ENCODE measurements around the gene TRIM22. TPM values are rescaled to one million over a fixed set of nuclear protein-coding genes. Genes with fewer than 3 reads are reported as not detected.

The TRIM22 gene
- total RNA-seq, 4 donors from 2014 or later = 78.3 to 131 (median 100) TPM

DNA sequence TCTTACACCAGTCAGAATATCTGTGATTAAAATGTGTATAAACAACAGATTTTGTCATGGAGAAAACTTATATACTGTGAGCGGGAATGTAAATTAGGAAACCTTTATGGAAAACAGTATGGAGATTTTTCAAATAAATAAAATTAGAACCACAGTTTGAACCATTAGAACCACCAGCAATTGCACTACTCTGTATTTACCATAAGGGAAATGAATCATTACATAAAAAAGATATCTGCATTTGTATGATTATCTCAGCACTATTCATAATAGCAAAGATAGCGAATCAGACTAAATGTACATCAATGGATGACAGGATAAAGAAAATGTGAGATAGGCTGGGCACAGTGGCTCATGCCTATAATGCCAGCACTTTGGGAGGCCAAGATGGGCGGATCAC is 57.0 kb downstream of the TRIM22 start:
- WGBS, 2 donors = 65 to 75% methylated on average over 3 of the region's 3 CpGs
- no peak for DNase-seq (ENCODE audit: low spot score in 2 of 2)

GRCh38 chr11:5749836-5750235 is 60.2 kb downstream of the TRIM22 start:
- Histone ChIP-seq H3K36me3 (no peaks in the 10 kb centered on the region), H3K4me1 (no peaks in the 10 kb centered on the region), H3K27me3 (no peaks in the 10 kb centered on the region), H3K9me3 (no peaks in the 10 kb centered on the region), H3K4me3 (no peak overlapping the region), H3K27ac (no peak overlapping the region)
- TF ChIP-seq POLR2A (IDR thresholded peaks at IDR 0.05) = no peak
- TF ChIP-seq EP300 (IDR thresholded peaks at IDR 0.05) = no peak
- TF ChIP-seq, protein P1, sequence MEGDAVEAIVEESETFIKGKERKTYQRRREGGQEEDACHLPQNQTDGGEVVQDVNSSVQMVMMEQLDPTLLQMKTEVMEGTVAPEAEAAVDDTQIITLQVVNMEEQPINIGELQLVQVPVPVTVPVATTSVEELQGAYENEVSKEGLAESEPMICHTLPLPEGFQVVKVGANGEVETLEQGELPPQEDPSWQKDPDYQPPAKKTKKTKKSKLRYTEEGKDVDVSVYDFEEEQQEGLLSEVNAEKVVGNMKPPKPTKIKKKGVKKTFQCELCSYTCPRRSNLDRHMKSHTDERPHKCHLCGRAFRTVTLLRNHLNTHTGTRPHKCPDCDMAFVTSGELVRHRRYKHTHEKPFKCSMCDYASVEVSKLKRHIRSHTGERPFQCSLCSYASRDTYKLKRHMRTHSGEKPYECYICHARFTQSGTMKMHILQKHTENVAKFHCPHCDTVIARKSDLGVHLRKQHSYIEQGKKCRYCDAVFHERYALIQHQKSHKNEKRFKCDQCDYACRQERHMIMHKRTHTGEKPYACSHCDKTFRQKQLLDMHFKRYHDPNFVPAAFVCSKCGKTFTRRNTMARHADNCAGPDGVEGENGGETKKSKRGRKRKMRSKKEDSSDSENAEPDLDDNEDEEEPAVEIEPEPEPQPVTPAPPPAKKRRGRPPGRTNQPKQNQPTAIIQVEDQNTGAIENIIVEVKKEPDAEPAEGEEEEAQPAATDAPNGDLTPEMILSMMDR (IDR thresholded peaks at IDR 0.05) = no peak
- 79 to 85% methylated on average over 3 of the region's 3 CpGs for WGBS, 2 donors
- no peak for DNase-seq (ENCODE audit: low spot score in 2 of 2)

More for the DNA sequence above, 57.0 kb downstream of the TRIM22 start:
- Histone ChIP-seq H3K27me3 (no peaks in the 10 kb centered on the region), H3K36me3 (no peaks in the 10 kb centered on the region), H3K27ac (no peak overlapping the region), H3K9me3 (peaks cover 0 to 21% (median 0%) of the 10 kb centered on the region in 4 donors), H3K4me3 (no peak overlapping the region), H3K4me1 (no peaks in the 10 kb centered on the region)
- TF ChIP-seq EP300 (IDR thresholded peaks at IDR 0.05) = no peak
- TF ChIP-seq POLR2A (IDR thresholded peaks at IDR 0.05) = no peak

- TF ChIP-seq, protein P1 (IDR thresholded peaks at IDR 0.05) = no peak
- no peak for TF ChIP-seq EP300 (IDR thresholded peaks at IDR 0.05)
- 94% methylated on average over 1 of the region's 1 CpG for WGBS, 2 donors
- Histone ChIP-seq H3K36me3 (no peaks in the 10 kb centered on the region), H3K27ac (no peak within 1 kb of the TSS), H3K27me3 (no peaks in the 10 kb centered on the region), H3K4me1 (no peaks in the 10 kb centered on the region), H3K9me3 (no peaks in the 10 kb centered on the region), H3K4me3 (no peak within 1 kb of the TSS)
- DNase-seq (ENCODE audit: low spot score in 2 of 2) = no peak
Observed at GRCh38 chr11:5753943-5754342, 64.4 kb downstream of the TRIM22 start, which contains the start of gene OR52N4. TSS of gene OR52N4 (plus strand) at chr11:5754243. CDS start at chr11:5754741, 498 bp downstream.

Other genes with a start within 250 kb of the TRIM22 start
- gene OR51I1, start 248.3 kb upstream of the TRIM22 start, total RNA-seq = 1 to 10 TPM in 1 of 4 donors, not detected in 3; 3.9 TPM
- not detected for gene OR51I2, start 240.5 kb upstream of the TRIM22 start, total RNA-seq
- not detected for gene OR52D1, start 201.1 kb upstream of the TRIM22 start, total RNA-seq
- 1 to 10 TPM in 3 of 4 donors, under 1 TPM in 1; 0.84 to 4.9 (median 2.1) TPM for gene UBQLN3, start 179.8 kb upstream of the TRIM22 start, total RNA-seq
- gene UBQLNL, start 173.1 kb upstream of the TRIM22 start, total RNA-seq = 1 to 10 TPM; 1.2 to 3.7 (median 2.1) TPM
- gene OR52H1, start 141.2 kb upstream of the TRIM22 start, total RNA-seq = 1 to 10 TPM in 2 of 4 donors, under 1 TPM in 1, not detected in 1; 0.84 to 7.5 (median 1.3) TPM
- not detected for gene OR52B6, start 108.9 kb upstream of the TRIM22 start, total RNA-seq
- gene TRIM6, start 93.2 kb upstream of the TRIM22 start, total RNA-seq = 1 to 10 TPM; 1.2 to 5.9 (median 2.5) TPM
- 1 to 10 TPM; 2.2 to 6.1 (median 3.1) TPM for gene TRIM34, start 64.8 kb upstream of the TRIM22 start, total RNA-seq
- gene TRIM5, start 4.7 kb upstream of the TRIM22 start, total RNA-seq = 10 to 100 TPM; 16.9 to 38.7 (median 26.1) TPM
- under 1 TPM in 2 of 4 donors, not detected in 2; 0.20 to 0.63 TPM for gene OR56B1, start 46.7 kb downstream of the TRIM22 start, total RNA-seq
- gene OR52N4, start 64.5 kb downstream of the TRIM22 start, total RNA-seq = under 1 TPM in 2 of 4 donors, not detected in 2; 0.44 to 0.98 TPM
- not detected for gene OR52N5, start 93.6 kb downstream of the TRIM22 start, total RNA-seq
- gene OR52N1, start 101.5 kb downstream of the TRIM22 start, total RNA-seq = under 1 TPM in 1 of 4 donors, not detected in 3; 0.30 TPM
- not detected for gene OR52N2, start 119.1 kb downstream of the TRIM22 start, total RNA-seq
- not detected for gene OR52E6, start 152.1 kb downstream of the TRIM22 start, total RNA-seq
- not detected for gene OR52E8, start 167.9 kb downstream of the TRIM22 start, total RNA-seq
- not detected for gene OR52E4, start 190.8 kb downstream of the TRIM22 start, total RNA-seq
- not detected for gene OR52E5, start 203.4 kb downstream of the TRIM22 start, total RNA-seq

All from tibial nerve (tissue), 4 donors.